Right cardiac atrium (tissue), 5 donors: ENCODE measurements around the gene CCNJL. TPM values are rescaled to one million over a fixed set of nuclear protein-coding genes. Genes with fewer than 3 reads are reported as not detected.

ENCODE experiments used
- ATAC-seq, 2 donors: fragments of 200-7000 bp; cut with Tn5 transposase; one replicate each; pipeline versions ENCODE4 v1.8.0 to v1.9.1; 2020; ENCODE audit warnings: moderate library complexity in 2 of 2, mild to moderate bottlenecking in 1 of 2
- DNase-seq, 3 donors: peaks; one replicate each; pipeline ENCODE4 v3.0.0-alpha.2; 2020
- H3K27ac ChIP-seq: one replicate; pipeline ENCODE4 v1.5.1; 2013; ENCODE audit warnings: mild to moderate bottlenecking, low read length, control low read depth, moderate library complexity
- H3K27me3 ChIP-seq: one replicate; pipeline ENCODE4 v1.6.1; 2013; ENCODE audit not compliant: control insufficient read depth, insufficient read depth
- H3K4me1 ChIP-seq: one replicate; pipeline ENCODE4 v1.6.1; 2013; ENCODE audit warnings: low read length; ENCODE audit not compliant: control insufficient read depth, insufficient read depth
- H3K4me3 ChIP-seq: one replicate; pipeline ENCODE4 v1.5.1; 2013; ENCODE audit warnings: low read length, control low read depth
- H3K9me3 ChIP-seq: one replicate; pipeline ENCODE4 v1.6.1; 2013; ENCODE audit warnings: low read length; ENCODE audit not compliant: control insufficient read depth
- WGBS: extraction: QIAGEN DNeasy Blood & Tissue Kit; methylation state at CpG from one replicate; pipeline ENCODE4 v1.1.7; 2013; 5-methylcytosine and 5-hydroxymethylcytosine counted together
- intact Hi-C, 4 donors: fragments of 100-400 bp; cut with DNase I; formaldehyde crosslinking; loops; one replicate each; pipeline versions ENCODE4 v1.11.0 to v1.14.0; 2022 to 2023
- polyA plus RNA-seq: library from polyadenylated mRNA; stranded (reverse); fragments of 200-250 nt; gene quantifications from one replicate; pipeline ENCODE4 v1.2.3, GENCODE V29; 2013
- total RNA-seq, 4 donors: library from RNA; stranded (reverse); fragmentation: NEBNext Ultra II Directional; extraction: Animal tissue kit (Norgen Biotek cat#: 25700); gene quantifications; one replicate each; pipeline ENCODE4 v1.2.1, GENCODE V29; 2021
- donor health status: healthy with polysubstance abuse.
- donor health status: DM: no; HTN: yes; CAD: no.
- donor health status: DM: no; HTN: no; CAD: no.
- donor health status: DM: no; HTN: yes; CAD: no; lungs with severe emphysema.
- donor health status: DM: yes; HTN: yes; CAD: no.

CCNJL gene
- total and polyA plus RNA-seq, 5 donors = 4.1 to 8.6 (median 5.7) TPM

GRCh38 chr5:160272264-160272663 lies 40.1 kb downstream of the CCNJL start:
- Histone ChIP-seq H3K9me3 (no peaks in the 10 kb centered on the region), H3K4me1 (peaks cover 15% of the 10 kb centered on the region), H3K27me3 (no peaks in the 10 kb centered on the region), H3K4me3 (no peak overlapping the region), H3K27ac (no peak overlapping the region)
- ATAC-seq = no peak
- no peak for DNase-seq
- 73% methylated on average over 3 of the region's 3 CpGs for WGBS
- intact Hi-C loops = no loop called here

- no peaks in the 10 kb centered on the region for H3K9me3 ChIP-seq
- peaks cover 15% of the 10 kb centered on the region for H3K4me1 ChIP-seq
- H3K4me3 ChIP-seq = no peak overlapping the region
- WGBS = 53% methylated on average over 6 of the region's 6 CpGs
- DNase-seq (no peak), ATAC-seq (no peak)
- no peaks in the 10 kb centered on the region for H3K27me3 ChIP-seq
- intact Hi-C loops = no loop called here
- no peak overlapping the region for H3K27ac ChIP-seq
Measured at GRCh38 chr5:160271836-160272235, 40.5 kb downstream of the CCNJL start.

GRCh38 chr5:160271396-160271795 lies 41.0 kb downstream of the CCNJL start:
- Histone ChIP-seq H3K9me3 (no peaks in the 10 kb centered on the region), H3K27me3 (no peaks in the 10 kb centered on the region), H3K27ac (peak overlapping the region; percentile 22), H3K4me3 (no peak overlapping the region), H3K4me1 (peaks cover 15% of the 10 kb centered on the region)
- DNase-seq (peak in 1 of 3 donors; percentile 33), ATAC-seq (peak; percentile 16 to 52)
- intact Hi-C loops = no loop called here
- 24% methylated on average over 8 of the region's 8 CpGs for WGBS

- DNase-seq = no peak
- no peak for ATAC-seq
- Histone ChIP-seq H3K27me3 (no peaks in the 10 kb centered on the region), H3K9me3 (no peaks in the 10 kb centered on the region), H3K4me3 (no peak overlapping the region), H3K27ac (peak overlapping the region; percentile 12), H3K4me1 (peaks cover 15% of the 10 kb centered on the region)
- intact Hi-C loops = no loop called here
- 53% methylated on average over 4 of the region's 4 CpGs for WGBS
Measured at GRCh38 chr5:160270704-160271103, 41.7 kb downstream of the CCNJL start.

GRCh38 chr5:160269017-160269416 lies 43.3 kb downstream of the CCNJL start:
- no peaks in the 10 kb centered on the region for H3K27me3 ChIP-seq
- H3K9me3 ChIP-seq = no peaks in the 10 kb centered on the region
- H3K27ac ChIP-seq = peak overlapping the region; percentile 77
- intact Hi-C loops = no loop called here
- H3K4me3 ChIP-seq = no peak overlapping the region
- DNase-seq (peak; percentile 92 to 95 (median 94)), ATAC-seq (peak; percentile 95 to 96)
- 11% methylated on average over 10 of the region's 10 CpGs for WGBS
- H3K4me1 ChIP-seq = peaks cover 15% of the 10 kb centered on the region

GRCh38 chr5:160268121-160268520 lies 44.2 kb downstream of the CCNJL start:
- ATAC-seq (no peak), DNase-seq (no peak)
- H3K4me3 ChIP-seq = no peak overlapping the region
- no peaks in the 10 kb centered on the region for H3K9me3 ChIP-seq
- no peak overlapping the region for H3K27ac ChIP-seq
- intact Hi-C loops = no loop called here
- WGBS = 93% methylated on average over 5 of the region's 5 CpGs
- peaks cover 15% of the 10 kb centered on the region for H3K4me1 ChIP-seq
- H3K27me3 ChIP-seq = no peaks in the 10 kb centered on the region

- intact Hi-C loops = no loop called here
- DNase-seq (no peak), ATAC-seq (no peak)
- Histone ChIP-seq H3K4me3 (no peak overlapping the region), H3K27ac (no peak overlapping the region), H3K4me1 (peaks cover 21% of the 10 kb centered on the region), H3K27me3 (no peaks in the 10 kb centered on the region), H3K9me3 (no peaks in the 10 kb centered on the region)
- 79% methylated on average over 9 of the region's 9 CpGs for WGBS
Measured at GRCh38 chr5:160266752-160267345, 45.5 kb downstream of the CCNJL start.

GRCh38 chr5:160266044-160266443 lies 46.3 kb downstream of the CCNJL start:
- 94% methylated on average over 5 of the region's 5 CpGs for WGBS
- intact Hi-C loops = no loop called here
- ATAC-seq = no peak
- Histone ChIP-seq H3K27ac (no peak overlapping the region), H3K9me3 (no peaks in the 10 kb centered on the region), H3K4me3 (no peak overlapping the region), H3K4me1 (peaks cover 20% of the 10 kb centered on the region), H3K27me3 (no peaks in the 10 kb centered on the region)
- no peak for DNase-seq

- intact Hi-C loops = no loop called here
- Histone ChIP-seq H3K4me1 (peaks cover 12% of the 10 kb centered on the region), H3K9me3 (no peaks in the 10 kb centered on the region), H3K27ac (no peak overlapping the region), H3K4me3 (no peak overlapping the region), H3K27me3 (no peaks in the 10 kb centered on the region)
- no peak for ATAC-seq
- DNase-seq = no peak
- WGBS = 71% methylated on average over 4 of the region's 4 CpGs
Measured at GRCh38 chr5:160263326-160263855, 49.0 kb downstream of the CCNJL start.

GRCh38 chr5:160262151-160263074 lies 50.0 kb downstream of the CCNJL start:
- Histone ChIP-seq H3K27ac (no peak overlapping the region), H3K9me3 (no peaks in the 10 kb centered on the region), H3K4me1 (peaks cover 9% of the 10 kb centered on the region), H3K4me3 (no peak overlapping the region), H3K27me3 (no peaks in the 10 kb centered on the region)
- peak; percentile 20 to 61 for ATAC-seq
- intact Hi-C loops = no loop called here
- 50% methylated on average over 16 of the region's 16 CpGs for WGBS
- peak in 1 of 3 donors; percentile 42 for DNase-seq
